ENCODE measurements around the gene TBL3. TPM values are rescaled to one million over a fixed set of nuclear protein-coding genes. Genes with fewer than 3 reads are reported as not detected.

TBL3 gene
- total and polyA plus RNA-seq, 2 of the 8 experiments (the other 6 are each of a cell fraction or from before 2014, with no cell fraction given): 65.8 to 137 TPM

DNA sequence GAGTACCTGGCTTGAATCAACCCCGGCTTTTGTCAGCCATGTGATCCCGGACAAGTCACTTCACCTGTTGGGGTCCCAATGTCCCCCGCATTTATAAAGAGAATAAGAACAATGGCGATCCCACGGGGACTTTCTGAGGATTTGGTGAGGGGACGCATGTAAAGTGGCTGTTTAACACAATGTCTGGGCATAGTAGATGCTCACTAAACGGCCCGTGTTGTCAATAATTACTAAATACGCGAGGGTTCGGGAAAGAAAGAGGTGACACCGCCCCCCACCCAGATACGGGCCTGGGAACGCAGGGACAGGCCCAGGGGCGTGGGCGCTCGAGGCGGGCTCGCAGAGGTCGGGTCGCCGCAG lies 19.7 kb downstream of the TBL3 start:
- ChIA-PET POLR2A (ENCODE audit: partially characterized antibody) (interaction anchor here (0.6 to 28.2 kb wide), 11 partner anchors 8 to 381 kb away, joined by 3 to 736 read pairs (median 7); partner anchors contain the start of genes GFER, NDUFB10, NOXO1 and NPW), CTCF (ENCODE audit: partially characterized antibody) (interaction anchor here (1.4 to 6.8 kb wide), 3 partner anchors 10 to 99 kb away, joined by 3 to 55 read pairs (median 5); partner anchors contain the start of gene NOXO1)
- no peak overlapping the region for H4K5ac ChIP-seq (ENCODE audit: insufficient read length, low read depth, low read length)
- peaks cover 22% of the 10 kb centered on the region; the same call in 1 of the 2 replicates for H3K23me2 ChIP-seq (ENCODE audit: low read depth, low read length)
- peaks cover 4 to 37% (median 24%) of the 10 kb centered on the region in 4 experiments for H3K27me3 ChIP-seq (replicated peaks in 1 of 4; ENCODE audit: control insufficient read depth in 3 of 4, extremely low read depth in 1 of 4, insufficient read depth in 3 of 4, low read length in 3 of 4)
- H2AK5ac ChIP-seq (ENCODE audit: low read depth, low read length): no peak overlapping the region
- H3K9me3 ChIP-seq (ENCODE audit: insufficient read depth in 2 of 2, low read depth in 1 of 2, low read length in 1 of 2): no peaks in the 10 kb centered on the region
- peak overlapping the region; percentile 72; the same call in 1 of the 2 replicates for H2BK20ac ChIP-seq (ENCODE audit: low read length)
- no peak overlapping the region; the same call in 1 of the 2 replicates for H2BK15ac ChIP-seq (ENCODE audit: low read length)
- peak overlapping the region; percentile 60; the same call in 1 of the 2 replicates for H3K18ac ChIP-seq (ENCODE audit: extremely low read depth, low read length)
- no peak overlapping the region for H3K23ac ChIP-seq (ENCODE audit: insufficient read length)
- H2AFZ ChIP-seq (ENCODE audit: low read length): no peak overlapping the region
- H3K27ac ChIP-seq (ENCODE audit: low read depth, low read length): no peak overlapping the region
- no peaks in the 10 kb centered on the region for H3K79me1 ChIP-seq (ENCODE audit: low read depth, low read length)
- no peak overlapping the region for H3K9ac ChIP-seq (replicated peaks in 1 of 4; ENCODE audit: extremely low read depth in 1 of 4, low read depth in 3 of 4, low read length in 3 of 4)
- H3K4me2 ChIP-seq (ENCODE audit: insufficient read depth in 1 of 2, low read depth in 2 of 2, low read length in 2 of 2): peak overlapping the region; percentile 83 to 91
- peak overlapping the region; percentile 74 for H4K91ac ChIP-seq (replicated peaks; ENCODE audit: insufficient read length, low read length)
- 24% methylated on average over 22 of the region's 22 CpGs; no CpG with 5 or more reads in 1 of the 2 experiments for WGBS, 2 experiments (ENCODE audit: extremely low coverage in 1 of 2, insufficient coverage in 1 of 2, insufficient read length in 1 of 2, insufficient replicate concordance in 2 of 2, low coverage in 1 of 2, low lambda C conversion rate in 2 of 2, missing lambda C conversion rate in 1 of 2)
- no peak overlapping the region for H3K56ac ChIP-seq (replicated peaks; ENCODE audit: insufficient read length, low read depth, low read length)
- peak overlapping the region; percentile 5 to 77 (median 22); a peak in 4 of 8 replicates for H3K4me3 ChIP-seq (ENCODE audit: extremely low read depth in 1 of 4, insufficient read depth in 2 of 4, low read depth in 3 of 4, low read length in 4 of 4)
- no peak overlapping the region for H2BK120ac ChIP-seq (replicated peaks; ENCODE audit: low read depth, low read length)
- H4K20me1 ChIP-seq (replicated peaks in 1 of 2; ENCODE audit: control insufficient read depth in 1 of 2, insufficient read depth in 2 of 2, low read length in 2 of 2): peaks cover 7 to 8% of the 10 kb centered on the region in 2 experiments
- no peaks in the 10 kb centered on the region; a peak in 1 of 8 replicates for H3K36me3 ChIP-seq (ENCODE audit: control insufficient read depth in 2 of 4, insufficient read depth in 4 of 4, low read length in 3 of 4)
- peak overlapping the region; percentile 36; the same call in 1 of the 2 replicates for H4K8ac ChIP-seq (ENCODE audit: extremely low read depth, insufficient read depth, low read length)
- no peak overlapping the region for H3K14ac ChIP-seq (ENCODE audit: insufficient read length)
- no peak overlapping the region for H3K4ac ChIP-seq (replicated peaks; ENCODE audit: insufficient read length, low read depth, low read length)
- TF ChIP-seq HDAC2 (IDR thresholded peaks at IDR 0.05; ENCODE audit: borderline replicate concordance in 1 of 2, low read depth in 2 of 2, low read length in 2 of 2) (0 out of 4 replicates have a peak, but pooled peaks of 1 of the 2 experiments have one; percentile 26), KDM4A (IDR thresholded peaks at IDR 0.05; ENCODE audit: low read depth, low read length, severe bottlenecking) (peak; percentile 3), CREB1 (IDR thresholded peaks at IDR 0.05) (no peak)
- no peak overlapping the region for H2BK12ac ChIP-seq (ENCODE audit: low read depth, low read length)
- FAIRE-seq: no peak
- H3K79me2 ChIP-seq (ENCODE audit: control insufficient read depth in 1 of 2, insufficient read depth in 2 of 2, low read length in 2 of 2): no peaks in the 10 kb centered on the region
- no peak for DNase-seq (ENCODE audit: low read depth in 1 of 2, low spot score in 2 of 2)
- H2BK5ac ChIP-seq (ENCODE audit: low read depth, low read length): no peak overlapping the region; the same call in 1 of the 2 replicates
- H3K4me1 ChIP-seq (replicated peaks in 1 of 4; ENCODE audit: control insufficient read depth in 3 of 4, insufficient read depth in 4 of 4, low read length in 3 of 4): peaks cover 0 to 24% (median 18%) of the 10 kb centered on the region in 4 experiments; a peak in 6 of 7 replicates

Measured in H1 (cell line).